ENCODE measurements around the gene NACC2.

DNA sequence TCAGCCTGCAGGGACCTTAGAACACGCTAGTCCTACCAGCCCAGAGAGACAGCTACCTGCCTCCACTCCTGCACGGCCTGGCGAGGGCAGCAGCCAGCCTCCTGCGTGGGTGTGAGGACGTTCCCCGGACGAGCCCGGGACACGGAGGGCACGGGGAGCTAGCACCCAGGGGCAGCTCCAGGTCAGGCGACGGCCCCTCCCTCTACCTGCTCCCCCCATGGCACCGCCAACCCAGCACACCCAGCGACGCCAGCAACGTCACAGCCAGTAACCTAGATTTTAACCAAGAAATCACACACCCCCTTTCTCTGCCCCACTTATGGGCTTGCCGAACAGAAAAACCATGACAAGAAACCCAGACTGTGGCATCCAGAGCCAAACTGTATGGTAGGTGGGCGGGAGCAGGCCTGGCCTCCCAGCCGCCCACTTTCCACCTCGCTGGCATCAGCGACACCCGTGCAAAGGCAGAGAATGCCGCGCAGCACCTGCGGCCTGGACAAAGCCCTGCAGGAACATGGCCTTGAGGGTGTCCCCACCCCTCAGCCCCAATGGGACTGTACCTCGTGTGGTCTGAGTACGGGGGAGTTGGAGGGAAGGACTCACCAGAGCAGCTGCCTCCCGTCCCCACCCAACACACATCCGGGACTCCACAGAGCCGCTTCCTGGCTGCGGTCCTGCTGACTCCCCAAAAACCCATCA, 47.9 kb downstream of the NACC2 start:
- TF ChIP-seq, protein P1, sequence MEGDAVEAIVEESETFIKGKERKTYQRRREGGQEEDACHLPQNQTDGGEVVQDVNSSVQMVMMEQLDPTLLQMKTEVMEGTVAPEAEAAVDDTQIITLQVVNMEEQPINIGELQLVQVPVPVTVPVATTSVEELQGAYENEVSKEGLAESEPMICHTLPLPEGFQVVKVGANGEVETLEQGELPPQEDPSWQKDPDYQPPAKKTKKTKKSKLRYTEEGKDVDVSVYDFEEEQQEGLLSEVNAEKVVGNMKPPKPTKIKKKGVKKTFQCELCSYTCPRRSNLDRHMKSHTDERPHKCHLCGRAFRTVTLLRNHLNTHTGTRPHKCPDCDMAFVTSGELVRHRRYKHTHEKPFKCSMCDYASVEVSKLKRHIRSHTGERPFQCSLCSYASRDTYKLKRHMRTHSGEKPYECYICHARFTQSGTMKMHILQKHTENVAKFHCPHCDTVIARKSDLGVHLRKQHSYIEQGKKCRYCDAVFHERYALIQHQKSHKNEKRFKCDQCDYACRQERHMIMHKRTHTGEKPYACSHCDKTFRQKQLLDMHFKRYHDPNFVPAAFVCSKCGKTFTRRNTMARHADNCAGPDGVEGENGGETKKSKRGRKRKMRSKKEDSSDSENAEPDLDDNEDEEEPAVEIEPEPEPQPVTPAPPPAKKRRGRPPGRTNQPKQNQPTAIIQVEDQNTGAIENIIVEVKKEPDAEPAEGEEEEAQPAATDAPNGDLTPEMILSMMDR (IDR thresholded peaks at IDR 0.05): no peak
- TF ChIP-seq POLR2A (IDR thresholded peaks at IDR 0.05): no peak
